ENCODE measurements around the gene ZNF775. TPM values are rescaled to one million over a fixed set of nuclear protein-coding genes. Genes with fewer than 3 reads are reported as not detected.

The ZNF775 gene
- total RNA-seq, 6 experiments from 2014 or later, result 0.44 to 1.6 (median 0.96) TPM

- Histone ChIP-seq H3K36me3 (peaks cover 0 to 2% (median 0%) of the 10 kb centered on the region in 4 donors), H3K4me1 (peaks cover 0 to 78% (median 35%) of the 10 kb centered on the region in 4 donors), H3K27me3 (no peaks in the 10 kb centered on the region), H3K27ac (peak overlapping the region in 2 of 3 donors; percentile 87 to 95), H3K4me3 (peak overlapping the region; percentile 53 to 93 (median 78)), H3K9me3 (no peaks in the 10 kb centered on the region)
- WGBS (ENCODE audit: insufficient coverage, low coverage, low lambda C conversion rate, missing lambda C conversion rate), result 10% methylated on average over 5 of the region's 9 CpGs
- DNase-seq, result peak in 1 of 3 donors; percentile 45
- TF ChIP-seq POLR2A (IDR thresholded peaks at IDR 0.05) (no peak), CTCF (IDR thresholded peaks at IDR 0.05) (no peak)
- intact Hi-C loops (cut with DNase I), result no loop called here
- ATAC-seq, result no peak
These were observed 39.7 kb upstream of the ZNF775 start for GRCh38 chr7:150339409-150339809.

- DNase-seq (peak; percentile 64 to 87 (median 85)), ATAC-seq (peak; percentile 22 to 51 (median 39))
- H3K4me1 ChIP-seq, result peaks cover 0 to 70% (median 31%) of the 10 kb centered on the region in 4 donors
- WGBS (ENCODE audit: insufficient coverage, low coverage, low lambda C conversion rate, missing lambda C conversion rate), result 15% methylated on average over 20 of the region's 39 CpGs
- TF ChIP-seq CTCF (IDR thresholded peaks at IDR 0.05), result no peak
- TF ChIP-seq POLR2A (IDR thresholded peaks at IDR 0.05), result no peak
- no peaks in the 10 kb centered on the region for H3K27me3 ChIP-seq
- peak overlapping the region; percentile 87 to 96 (median 95) for H3K27ac ChIP-seq
- H3K36me3 ChIP-seq, result peaks cover 0 to 2% (median 0%) of the 10 kb centered on the region in 4 donors
- peak overlapping the region; percentile 53 to 93 (median 78) for H3K4me3 ChIP-seq
- H3K9me3 ChIP-seq, result no peaks in the 10 kb centered on the region
- intact Hi-C loops (cut with DNase I), result no loop called here
These were observed 38.9 kb upstream of the ZNF775 start for GRCh38 chr7:150340024-150340749.

GRCh38 chr7:150340875-150341262 lies 38.3 kb upstream of the ZNF775 start:
- TF ChIP-seq CTCF (IDR thresholded peaks at IDR 0.05) (no peak), POLR2A (IDR thresholded peaks at IDR 0.05) (no peak)
- H3K36me3 ChIP-seq, result peaks cover 0 to 2% (median 0%) of the 10 kb centered on the region in 4 donors
- peak overlapping the region; percentile 53 to 93 (median 78) for H3K4me3 ChIP-seq
- 7% methylated on average over 20 of the region's 29 CpGs for WGBS (ENCODE audit: insufficient coverage, low coverage, low lambda C conversion rate, missing lambda C conversion rate)
- intact Hi-C loops (cut with DNase I), result no loop called here
- H3K4me1 ChIP-seq, result peaks cover 0 to 63% (median 28%) of the 10 kb centered on the region in 4 donors
- no peaks in the 10 kb centered on the region for H3K9me3 ChIP-seq
- H3K27ac ChIP-seq, result peak overlapping the region; percentile 87 to 96 (median 95)
- H3K27me3 ChIP-seq, result no peaks in the 10 kb centered on the region
- DNase-seq, result no peak
- ATAC-seq, result peak in 1 of 4 donors; percentile 1

- Histone ChIP-seq H3K9me3 (no peaks in the 10 kb centered on the region), H3K27ac (peak within 1 kb of the TSS; percentile 87 to 96 (median 95)), H3K27me3 (no peaks in the 10 kb centered on the region), H3K36me3 (peaks cover 0 to 2% (median 0%) of the 10 kb centered on the region in 4 donors), H3K4me3 (peak within 1 kb of the TSS; percentile 53 to 93 (median 78)), H3K4me1 (peaks cover 0 to 57% (median 25%) of the 10 kb centered on the region in 4 donors)
- 6% methylated on average over 32 of the region's 49 CpGs for WGBS (ENCODE audit: insufficient coverage, low coverage, low lambda C conversion rate, missing lambda C conversion rate)
- TF ChIP-seq POLR2A (IDR thresholded peaks at IDR 0.05), result no peak
- no peak for TF ChIP-seq CTCF (IDR thresholded peaks at IDR 0.05)
- intact Hi-C loops (cut with DNase I), result no loop called here
- DNase-seq (peak; percentile 87 to 92 (median 91)), ATAC-seq (peak; percentile 71 to 85 (median 77))
These were observed 37.6 kb upstream of the ZNF775 start, which contains the start of gene RARRES2 for GRCh38 chr7:150341263-150342120. Gene RARRES2, minus strand, starts transcription at chr7:150341629. Its CDS starts 1,020 bp downstream, at chr7:150340609.

Measured in right lobe of liver (tissue), 6 donors.